ENCODE results near the gene OR2H2.

- no peak for TF ChIP-seq TAF1 (conservative IDR thresholded peaks at IDR 0.05)
- TF ChIP-seq HNF4A (conservative IDR thresholded peaks at IDR 0.05) = no peak
- TF ChIP-seq CTCF (IDR thresholded peaks at IDR 0.05; ENCODE audit: low read depth, low read length, missing input control) = no peak
- TF ChIP-seq JUND (IDR thresholded peaks at IDR 0.05) = no peak
- no peak for TF ChIP-seq YY1 (IDR thresholded peaks at IDR 0.05)
These were observed 37.3 kb upstream of the OR2H2 start for GRCh38 chr6:29547573-29547972.

All from liver (tissue), 3 donors.